GM23338 (cell line): ENCODE data around the gene SLC44A4. TPM values are rescaled to one million over a fixed set of nuclear protein-coding genes. Genes with fewer than 3 reads are reported as not detected.

ENCODE experiments used
- ATAC-seq: fragments of 200-7000 bp; cut with Tn5 transposase; 3 replicates; pipeline ENCODE4 v1.9.1; 2020
- DNase-seq: peaks from one replicate; pipeline ENCODE4 v3.0.0-alpha.2; 2015; ENCODE audit warnings: low spot score
- H2AFZ ChIP-seq: fragments of 200-600 bp; sonication (generic); 2 replicates; pipeline ENCODE4 v1.8.0; 2016; ENCODE audit warnings: antibody characterized with exemption, mild to moderate bottlenecking, moderate library complexity
- H3F3A ChIP-seq: fragments of 200-600 bp; sonication (generic); replicated peaks from 2 replicates; pipeline ENCODE4 v1.8.0; 2017; ENCODE audit warnings: antibody characterized with exemption, mixed run types, low read depth
- H3K27ac ChIP-seq: fragments of 200-600 bp; sonication (generic); 2 replicates; pipeline ENCODE4 v1.6.1; 2016; ENCODE audit warnings: low read depth
- H3K27me3 ChIP-seq: fragments of 200-600 bp; sonication (generic); 2 replicates; pipeline ENCODE4 v1.8.0; 2016; ENCODE audit warnings: mild to moderate bottlenecking, mixed run types, moderate library complexity; ENCODE audit not compliant: insufficient read depth
- H3K36me3 ChIP-seq: fragments of 200-600 bp; sonication (generic); 2 replicates; pipeline ENCODE4 v1.8.0; 2016; ENCODE audit warnings: mild to moderate bottlenecking; ENCODE audit not compliant: insufficient read depth
- H3K4me1 ChIP-seq: fragments of 200-600 bp; sonication (generic); 2 replicates; pipeline ENCODE4 v1.8.0; 2016; ENCODE audit warnings: mild to moderate bottlenecking, moderate library complexity; ENCODE audit not compliant: insufficient read depth
- H3K4me2 ChIP-seq: fragments of 200-600 bp; sonication (generic); 2 replicates; pipeline ENCODE4 v1.7.1; 2017; ENCODE audit warnings: mixed run types
- H3K4me3 ChIP-seq: fragments of 200-600 bp; sonication (generic); 2 replicates; pipeline ENCODE4 v1.6.1; 2016; ENCODE audit warnings: mixed run types
- H3K79me2 ChIP-seq: fragments of 200-600 bp; sonication (generic); replicated peaks from 2 replicates; pipeline ENCODE4 v1.8.0; 2017; ENCODE audit warnings: mild to moderate bottlenecking; ENCODE audit not compliant: insufficient read depth
- H3K9me2 ChIP-seq: fragments of 200-600 bp; sonication (generic); 2 replicates; pipeline ENCODE4 v1.8.0; 2017; ENCODE audit not compliant: insufficient read depth
- H4K20me1 ChIP-seq: fragments of 200-600 bp; sonication (generic); replicated peaks from 2 replicates; pipeline ENCODE4 v1.8.0; 2017; ENCODE audit warnings: mild to moderate bottlenecking; ENCODE audit not compliant: insufficient read depth
- H3K27ac Mint-ChIP-seq: 2 replicates; pipeline ENCODE4 v1.8.0; 2020; ENCODE audit warnings: inconsistent platforms, mild to moderate bottlenecking, moderate library complexity, mixed read lengths
- H3K27me3 Mint-ChIP-seq: 3 replicates; pipeline ENCODE4 v1.8.0; 2022; ENCODE audit warnings: low read depth, mild to moderate bottlenecking, moderate library complexity, mixed read lengths, inconsistent platforms; ENCODE audit not compliant: insufficient read depth, poor library complexity
- H3K36me3 Mint-ChIP-seq: 3 replicates; pipeline ENCODE4 v1.8.0; 2021; ENCODE audit warnings: low read depth, mild to moderate bottlenecking, inconsistent platforms, moderate library complexity, mixed read lengths
- H3K4me1 Mint-ChIP-seq: 3 replicates; pipeline ENCODE4 v1.8.0; 2020; ENCODE audit warnings: mild to moderate bottlenecking, inconsistent platforms, mixed read lengths
- H3K4me3 Mint-ChIP-seq: 3 replicates; pipeline ENCODE4 v1.8.0; 2021; ENCODE audit warnings: moderate library complexity, mild to moderate bottlenecking, inconsistent platforms, mixed read lengths
- H3K9me3 Mint-ChIP-seq: 3 replicates; pipeline ENCODE4 v1.8.0; 2020; ENCODE audit warnings: moderate library complexity, mild to moderate bottlenecking, inconsistent platforms, mixed read lengths
- CREB1 ChIP-seq: fragments of 250-450 bp; sonication (Bioruptor Pico); IDR thresholded peaks from 2 replicates; pipeline ENCODE4 v1.5.0; 2020; ENCODE audit warnings: low read depth, mild to moderate bottlenecking, moderate library complexity
- CTCF ChIP-seq, 2 experiments: fragments of 200-600 bp in 1 of 2; sonication (generic) in 1 of 2; conservative IDR thresholded peaks; 2 replicates each; pipeline versions ENCODE4 v1.5.1 to v1.6.1; 2016 to 2017; ENCODE audit warnings: antibody characterized with exemption in 2 of 2, low read depth in 2 of 2, mild to moderate bottlenecking in 2 of 2, moderate library complexity in 1 of 2
- ETS1 ChIP-seq: IDR thresholded peaks from 2 replicates; pipeline ENCODE4 v1.6.1; 2016; ENCODE audit warnings: antibody characterized with exemption
- EZH2 ChIP-seq: fragments of 200-600 bp; sonication (generic); IDR thresholded peaks from one replicate; pipeline ENCODE4 v1.8.0; 2017; ENCODE audit warnings: antibody characterized with exemption, mild to moderate bottlenecking, low read depth; ENCODE audit not compliant: unreplicated experiment
- EZH2phosphoT487 ChIP-seq: fragments of 200-600 bp; sonication (generic); IDR thresholded peaks from one replicate; pipeline ENCODE4 v1.8.1; 2018; ENCODE audit warnings: antibody characterized with exemption; ENCODE audit not compliant: unreplicated experiment
- NANOG ChIP-seq: IDR thresholded peaks from 2 replicates; pipeline ENCODE4 v1.6.1; 2016; ENCODE audit warnings: antibody characterized with exemption, borderline replicate concordance
- POLR2AphosphoS5 ChIP-seq: IDR thresholded peaks from 2 replicates; pipeline ENCODE4 v1.6.1; 2016; ENCODE audit warnings: antibody characterized with exemption, low read depth
- REST ChIP-seq: IDR thresholded peaks from one replicate; pipeline ENCODE4 v1.6.1; 2018; ENCODE audit warnings: antibody characterized with exemption; ENCODE audit not compliant: unreplicated experiment
- ZNF462 ChIP-seq: fragments of 250-450 bp; sonication (Bioruptor Pico); IDR thresholded peaks from 2 replicates; pipeline ENCODE4 v1.5.0; 2020; ENCODE audit warnings: mild to moderate bottlenecking, moderate library complexity
- polyA plus RNA-seq: library from polyadenylated mRNA; unstranded; fragments of >200 nt; fragmentation: Nextera tagmentation; extraction: Ambion mirVana; gene quantifications from 2 replicates; pipeline ENCODE4 v1.2.1, GENCODE V29; 2016
- total RNA-seq: library from RNA; depleted of rRNA; stranded (reverse); fragments of >200 nt; shearing (Covaris generic); gene quantifications from 2 replicates; pipeline ENCODE4 v1.2.3, GENCODE V29; 2014

SLC44A4 gene
- total and polyA plus RNA-seq, 2 experiments from 2014 or later: 1.1 to 3.7 TPM

GRCh38 chr6:31892821-31893220 is 14.0 kb upstream of the SLC44A4 start (continued):
- TF ChIP-seq CTCF (conservative IDR thresholded peaks at IDR 0.05; ENCODE audit: low read depth in 2 of 2): no peak

GRCh38 chr6:31889331-31889972 is 10.7 kb upstream of the SLC44A4 start:
- Mint-ChIP-seq H3K4me3 (no peak overlapping the region), H3K9me3 (no peaks in the 10 kb centered on the region; the same call in 2 of the 3 replicates), H3K27me3 (peaks cover 3% of the 10 kb centered on the region), H3K27ac (no peak overlapping the region), H3K36me3 (peaks cover 93% of the 10 kb centered on the region), H3K4me1 (no peaks in the 10 kb centered on the region; the same call in 2 of the 3 replicates)
- Histone ChIP-seq H3K9me2 (no peaks in the 10 kb centered on the region), H3K79me2 (no peaks in the 10 kb centered on the region), H2AFZ (no peak overlapping the region), H3K4me2 (no peak overlapping the region), H3F3A (peaks cover 10% of the 10 kb centered on the region; the same call in 1 of the 2 replicates), H3K27me3 (no peaks in the 10 kb centered on the region), H3K36me3 (peaks cover 38% of the 10 kb centered on the region), H3K4me3 (no peak overlapping the region), H4K20me1 (peaks cover 31% of the 10 kb centered on the region), H3K27ac (no peak overlapping the region), H3K4me1 (no peaks in the 10 kb centered on the region)
- no peak for TF ChIP-seq EZH2
- no peak for TF ChIP-seq CREB1 (CRISPR knock-in tag)
- no peak for TF ChIP-seq POLR2AphosphoS5
- TF ChIP-seq ZNF462: no peak
- no peak for TF ChIP-seq NANOG
- TF ChIP-seq EZH2phosphoT487: no peak
- TF ChIP-seq REST: no peak
- no peak for TF ChIP-seq ETS1
- ATAC-seq: no peak; the same call in 2 of the 3 replicates
- no peak for DNase-seq
